ENCODE measurements around the gene CACUL1.

The CACUL1 gene

GRCh38 chr10:118802126-118802793 lies 47.5 kb upstream of the CACUL1 start (continued):
- no peak for TF ChIP-seq CREB5 (CRISPR knock-in tag; IDR thresholded peaks at IDR 0.05; ENCODE audit: low read depth)
- no peak for TF ChIP-seq ZNF8 (CRISPR knock-in tag; IDR thresholded peaks at IDR 0.05)
- TF ChIP-seq TOX (CRISPR knock-in tag; IDR thresholded peaks at IDR 0.05; ENCODE audit: borderline replicate concordance), result no peak
- TF ChIP-seq PATZ1 (CRISPR knock-in tag; IDR thresholded peaks at IDR 0.05; ENCODE audit: borderline replicate concordance), result no peak
- TF ChIP-seq BACH2 (CRISPR knock-in tag; IDR thresholded peaks at IDR 0.05; ENCODE audit: borderline replicate concordance), result no peak
- no peak for TF ChIP-seq ZNF70 (CRISPR knock-in tag; IDR thresholded peaks at IDR 0.05)
- no peak for TF ChIP-seq CSDC2 (CRISPR knock-in tag; IDR thresholded peaks at IDR 0.05)

DNA sequence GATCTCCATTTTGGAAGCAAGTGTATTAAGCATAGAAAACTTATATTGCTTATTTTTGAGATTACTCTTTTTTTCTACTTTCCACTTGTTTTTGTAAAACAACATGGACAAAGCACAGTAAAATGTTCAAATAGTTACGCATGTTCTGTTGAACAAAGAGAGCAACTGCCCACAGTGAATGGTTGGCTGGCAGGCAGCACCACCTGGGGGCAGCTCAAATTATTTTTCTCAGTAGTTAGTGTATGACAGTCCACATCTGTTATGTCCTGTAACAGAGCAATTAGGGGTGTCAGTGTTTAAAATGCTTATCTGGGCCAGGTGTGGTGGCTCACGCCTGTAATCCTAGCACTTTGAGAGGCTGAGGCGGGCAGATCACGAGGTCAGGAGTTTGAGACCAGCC lies 46.1 kb upstream of the CACUL1 start:
- TF ChIP-seq ZNF70 (CRISPR knock-in tag; IDR thresholded peaks at IDR 0.05) (no peak), OSR1 (CRISPR knock-in tag; IDR thresholded peaks at IDR 0.05) (no peak), ZFP3 (CRISPR knock-in tag; IDR thresholded peaks at IDR 0.05) (no peak), ISL1 (CRISPR knock-in tag; IDR thresholded peaks at IDR 0.05) (no peak), CREB5 (CRISPR knock-in tag; IDR thresholded peaks at IDR 0.05; ENCODE audit: low read depth) (no peak), ZNF565 (CRISPR knock-in tag; conservative IDR thresholded peaks at IDR 0.05; ENCODE audit: low read depth) (no peak), GLIS3 (CRISPR knock-in tag; IDR thresholded peaks at IDR 0.05) (no peak), TOX (CRISPR knock-in tag; IDR thresholded peaks at IDR 0.05; ENCODE audit: borderline replicate concordance) (no peak), POU6F1 (CRISPR knock-in tag; IDR thresholded peaks at IDR 0.05; ENCODE audit: borderline replicate concordance, low read depth) (no peak), ARNTL (CRISPR knock-in tag; IDR thresholded peaks at IDR 0.05; ENCODE audit: borderline replicate concordance, low read depth) (no peak), RARB (CRISPR knock-in tag; IDR thresholded peaks at IDR 0.05) (no peak), TCF4 (CRISPR knock-in tag; IDR thresholded peaks at IDR 0.05; ENCODE audit: borderline replicate concordance) (no peak), PATZ1 (CRISPR knock-in tag; IDR thresholded peaks at IDR 0.05; ENCODE audit: borderline replicate concordance) (no peak), TSHZ2 (CRISPR knock-in tag; IDR thresholded peaks at IDR 0.05) (no peak), ZFP30 (CRISPR knock-in tag; IDR thresholded peaks at IDR 0.05) (no peak), SNAI2 (CRISPR knock-in tag; IDR thresholded peaks at IDR 0.05) (no peak)
- TF ChIP-seq, protein P1, sequence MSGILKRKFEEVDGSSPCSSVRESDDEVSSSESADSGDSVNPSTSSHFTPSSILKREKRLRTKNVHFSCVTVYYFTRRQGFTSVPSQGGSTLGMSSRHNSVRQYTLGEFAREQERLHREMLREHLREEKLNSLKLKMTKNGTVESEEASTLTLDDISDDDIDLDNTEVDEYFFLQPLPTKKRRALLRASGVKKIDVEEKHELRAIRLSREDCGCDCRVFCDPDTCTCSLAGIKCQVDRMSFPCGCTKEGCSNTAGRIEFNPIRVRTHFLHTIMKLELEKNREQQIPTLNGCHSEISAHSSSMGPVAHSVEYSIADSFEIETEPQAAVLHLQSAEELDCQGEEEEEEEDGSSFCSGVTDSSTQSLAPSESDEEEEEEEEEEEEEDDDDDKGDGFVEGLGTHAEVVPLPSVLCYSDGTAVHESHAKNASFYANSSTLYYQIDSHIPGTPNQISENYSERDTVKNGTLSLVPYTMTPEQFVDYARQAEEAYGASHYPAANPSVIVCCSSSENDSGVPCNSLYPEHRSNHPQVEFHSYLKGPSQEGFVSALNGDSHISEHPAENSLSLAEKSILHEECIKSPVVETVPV (CRISPR knock-in tag; IDR thresholded peaks at IDR 0.05), result no peak
- peak; percentile 78 for ATAC-seq
